ENCODE data around the gene NUP155.
"Not testable (repeated sequence)": the region's sequence is repeated elsewhere in the genome, so short reads cannot be mapped to it uniquely, and the experiment has no call there.

NUP155 gene

GRCh38 chr5:37370864-37371726 is at the start of gene NUP155:
Gene NUP155, minus strand, starts transcription at chr5:37371106. Its CDS starts 129 bp downstream, at chr5:37370977.
- in situ Hi-C loops (cut with MboI; ENCODE audit: low sequenced_read_pairs): no loop called here

GRCh38 chr5:37417347-37417746 is 46.4 kb upstream of the NUP155 start:
- in situ Hi-C loops (cut with MboI; ENCODE audit: low sequenced_read_pairs): no loop called here

- in situ Hi-C loops (cut with MboI; ENCODE audit: low sequenced_read_pairs): not testable (repeated sequence)
These were observed 44.5 kb upstream of the NUP155 start for GRCh38 chr5:37415456-37415855.

- in situ Hi-C loops (cut with MboI; ENCODE audit: low sequenced_read_pairs): no loop called here
These were observed 41.6 kb upstream of the NUP155 start for GRCh38 chr5:37412515-37412914.

GRCh38 chr5:37400501-37400900 is 29.6 kb upstream of the NUP155 start:
- in situ Hi-C loops (cut with MboI; ENCODE audit: low sequenced_read_pairs): no loop called here

GRCh38 chr5:37396352-37396751 is 25.4 kb upstream of the NUP155 start:
- in situ Hi-C loops (cut with MboI; ENCODE audit: low sequenced_read_pairs): no loop called here

- in situ Hi-C loops (cut with MboI; ENCODE audit: low sequenced_read_pairs): no loop called here
These were observed 20.7 kb upstream of the NUP155 start for GRCh38 chr5:37391591-37391990.

- in situ Hi-C loops (cut with MboI; ENCODE audit: low sequenced_read_pairs): not testable (repeated sequence)
These were observed 8.3 kb upstream of the NUP155 start, which contains the start of gene WDR70 for GRCh38 chr5:37379100-37379628. Gene WDR70, plus strand, starts transcription at chr5:37379318. Its CDS starts 50 bp downstream, at chr5:37379368.

- in situ Hi-C loops (cut with MboI; ENCODE audit: low sequenced_read_pairs): not testable (repeated sequence)
These were observed 7.2 kb upstream of the NUP155 start for GRCh38 chr5:37378066-37378465.

- in situ Hi-C loops (cut with MboI; ENCODE audit: low sequenced_read_pairs): no loop called here
These were observed 4.2 kb upstream of the NUP155 start for GRCh38 chr5:37375091-37375490.

GRCh38 chr5:37370550-37370863 is 399 bp downstream of the NUP155 start:
- in situ Hi-C loops (cut with MboI; ENCODE audit: low sequenced_read_pairs): no loop called here

GRCh38 chr5:37355161-37355560 is 15.7 kb downstream of the NUP155 start:
- in situ Hi-C loops (cut with MboI; ENCODE audit: low sequenced_read_pairs): no loop called here

- in situ Hi-C loops (cut with MboI; ENCODE audit: low sequenced_read_pairs): not testable (repeated sequence)
These were observed 28.2 kb downstream of the NUP155 start for GRCh38 chr5:37342741-37343140.

- in situ Hi-C loops (cut with MboI; ENCODE audit: low sequenced_read_pairs): not testable (repeated sequence)
These were observed 36.2 kb downstream of the NUP155 start for GRCh38 chr5:37334754-37335153.

GRCh38 chr5:37326536-37326935 is 44.4 kb downstream of the NUP155 start:
- in situ Hi-C loops (cut with MboI; ENCODE audit: low sequenced_read_pairs): no loop called here

- in situ Hi-C loops (cut with MboI; ENCODE audit: low sequenced_read_pairs): no loop called here
These were observed 47.3 kb downstream of the NUP155 start for GRCh38 chr5:37323607-37324006.

- in situ Hi-C loops (cut with MboI; ENCODE audit: low sequenced_read_pairs): no loop called here
These were observed 51.7 kb downstream of the NUP155 start for GRCh38 chr5:37319037-37319782.

- in situ Hi-C loops (cut with MboI; ENCODE audit: low sequenced_read_pairs): no loop called here
These were observed 54.9 kb downstream of the NUP155 start for GRCh38 chr5:37316027-37316426.

- in situ Hi-C loops (cut with MboI; ENCODE audit: low sequenced_read_pairs): no loop called here
These were observed 60.5 kb downstream of the NUP155 start for GRCh38 chr5:37310360-37310759.

- in situ Hi-C loops (cut with MboI; ENCODE audit: low sequenced_read_pairs): no loop called here
These were observed 62.1 kb downstream of the NUP155 start for GRCh38 chr5:37308793-37309192.

GRCh38 chr5:37304888-37305287 is 66.0 kb downstream of the NUP155 start:
- in situ Hi-C loops (cut with MboI; ENCODE audit: low sequenced_read_pairs): no loop called here

- in situ Hi-C loops (cut with MboI; ENCODE audit: low sequenced_read_pairs): not testable (repeated sequence)
These were observed 74.6 kb downstream of the NUP155 start for GRCh38 chr5:37296313-37296712.

All from hTERT RPE-1 (cell line).